K562 (cell line): ENCODE data around the gene VPS37B. TPM values are rescaled to one million over a fixed set of nuclear protein-coding genes. Genes with fewer than 3 reads are reported as not detected.

Experiments
- ATF1 ChIP-seq, 2 experiments: fragments of 450-650 bp in 1 of 2; IDR thresholded peaks; 2 replicates each; pipeline ENCODE4 v1.6.1; 2016; ENCODE audit warnings: missing compliant biosample characterization in 1 of 2, missing genetic modification characterization in 1 of 2
- BHLHE40 ChIP-seq: IDR thresholded peaks from 2 replicates; pipeline ENCODE4 v1.6.1; 2011; ENCODE audit warnings: low read length, improper control_type of control experiment
- CXXC5 ChIP-seq: fragments of 250-450 bp; sonication (Bioruptor Pico); IDR thresholded peaks from 2 replicates; pipeline ENCODE4 v1.8.0; 2022; ENCODE audit warnings: inconsistent platforms, mild to moderate bottlenecking, moderate library complexity
- ESRRA ChIP-seq: fragments of 450-650 bp; IDR thresholded peaks from 2 replicates; pipeline ENCODE4 v1.6.1; 2014; ENCODE audit warnings: low read depth, mild to moderate bottlenecking, moderate library complexity, borderline replicate concordance
- GABPA ChIP-seq: fragments of 200-800 bp; sonication (Bioruptor generic); conservative IDR thresholded peaks from 2 replicates; pipeline ENCODE4 v1.6.1; 2016; ENCODE audit warnings: low read depth, missing genetic modification characterization, missing compliant biosample characterization
- HDAC1 ChIP-seq, 2 experiments: fragments of 450-650 bp; IDR thresholded peaks; 2 replicates each; pipeline ENCODE4 v1.6.1; 2016 to 2017; ENCODE audit warnings: inconsistent platforms in 1 of 2, mild to moderate bottlenecking in 1 of 2, moderate library complexity in 1 of 2
- HDAC2 ChIP-seq: fragments of 450-650 bp; IDR thresholded peaks from 2 replicates; pipeline ENCODE4 v1.6.1; 2016; ENCODE audit warnings: mild to moderate bottlenecking
- HIVEP1 ChIP-seq: fragments of 250-450 bp; sonication (Bioruptor Pico); IDR thresholded peaks from 2 replicates; pipeline ENCODE4 v1.4.0; 2020; ENCODE audit warnings: mild to moderate bottlenecking
- RCOR1 ChIP-seq, 2 experiments: IDR thresholded peaks; 2 replicates each; pipeline ENCODE4 v1.6.1; 2012; ENCODE audit warnings: low read depth in 2 of 2, low read length in 2 of 2, borderline replicate concordance in 1 of 2, improper control_type of control experiment in 1 of 2
- SMARCA4 ChIP-seq: fragments of 450-650 bp; IDR thresholded peaks from 2 replicates; pipeline ENCODE4 v1.6.1; 2016
- SMARCE1 ChIP-seq: fragments of 450-650 bp; IDR thresholded peaks from 2 replicates; pipeline ENCODE4 v1.7.1; 2016; ENCODE audit warnings: mild to moderate bottlenecking
- ZBTB7A ChIP-seq: IDR thresholded peaks from 2 replicates; pipeline ENCODE4 v1.6.1; 2011; ENCODE audit warnings: low read depth, mild to moderate bottlenecking, low read length, moderate library complexity, borderline replicate concordance; ENCODE audit not compliant: control insufficient read depth
- ZNF12 ChIP-seq: sonication (generic); formaldehyde crosslinking; IDR thresholded peaks from 2 replicates; pipeline ENCODE4 v1.4.0; 2020; ENCODE audit warnings: mild to moderate bottlenecking, missing genetic modification reagents
- polyA plus RNA-seq, 8 experiments: library from polyadenylated mRNA; depleted of rRNA in 4 of 8; stranded (reverse) in 5 of 8; unstranded in 3 of 8; fragments of >200 nt; fragmentation: Nextera tagmentation in 2 of 8; fragmentation: Illumina TruSeq in 1 of 8; extraction: Ambion mirVana in 2 of 8; extraction: Trizol in 1 of 8; gene quantifications; 2 replicates each; pipeline versions ENCODE4 v1.2.1 to v1.2.3, GENCODE V29; 2011 to 2014; ENCODE audit warnings: inconsistent platforms in 1 of 8, missing spikeins in 1 of 8
- total RNA-seq, 7 experiments: library from RNA; depleted of rRNA in 6 of 7; stranded (reverse); fragments of >200 nt in 6 of 7; fragmentation: Illumina TruSeq in 2 of 7; extraction: Trizol in 2 of 7; gene quantifications; 2 replicates each; pipeline versions ENCODE4 v1.2.1 to v1.2.3, GENCODE V29; 2011 to 2021; ENCODE audit warnings: low replicate concordance in 1 of 7
- TF ChIP-seq, protein P1 (sequence below): fragments of 200-800 bp; sonication (Bioruptor generic); IDR thresholded peaks from 2 replicates; pipeline ENCODE4 v1.6.1; 2017; ENCODE audit warnings: missing genetic modification characterization, missing compliant biosample characterization
- TF ChIP-seq, protein P2 (sequence below), 2 experiments: IDR thresholded peaks; 2 replicates each; pipeline ENCODE4 v1.6.1; 2012; ENCODE audit warnings: improper control_type of control experiment in 2 of 2, low read depth in 2 of 2, low read length in 2 of 2, borderline replicate concordance in 1 of 2
- TF ChIP-seq, protein P3 (sequence below): conservative IDR thresholded peaks from 2 replicates; pipeline ENCODE4 v1.6.1; 2011; ENCODE audit warnings: low read depth, mild to moderate bottlenecking, low read length; ENCODE audit not compliant: control insufficient read depth

Gene VPS37B
- total and polyA plus RNA-seq, 9 of the 15 experiments (the other 6 are each of a cell fraction or from before 2014, with no cell fraction given), result 0.28 to 37.4 (median 17.9) TPM

DNA sequence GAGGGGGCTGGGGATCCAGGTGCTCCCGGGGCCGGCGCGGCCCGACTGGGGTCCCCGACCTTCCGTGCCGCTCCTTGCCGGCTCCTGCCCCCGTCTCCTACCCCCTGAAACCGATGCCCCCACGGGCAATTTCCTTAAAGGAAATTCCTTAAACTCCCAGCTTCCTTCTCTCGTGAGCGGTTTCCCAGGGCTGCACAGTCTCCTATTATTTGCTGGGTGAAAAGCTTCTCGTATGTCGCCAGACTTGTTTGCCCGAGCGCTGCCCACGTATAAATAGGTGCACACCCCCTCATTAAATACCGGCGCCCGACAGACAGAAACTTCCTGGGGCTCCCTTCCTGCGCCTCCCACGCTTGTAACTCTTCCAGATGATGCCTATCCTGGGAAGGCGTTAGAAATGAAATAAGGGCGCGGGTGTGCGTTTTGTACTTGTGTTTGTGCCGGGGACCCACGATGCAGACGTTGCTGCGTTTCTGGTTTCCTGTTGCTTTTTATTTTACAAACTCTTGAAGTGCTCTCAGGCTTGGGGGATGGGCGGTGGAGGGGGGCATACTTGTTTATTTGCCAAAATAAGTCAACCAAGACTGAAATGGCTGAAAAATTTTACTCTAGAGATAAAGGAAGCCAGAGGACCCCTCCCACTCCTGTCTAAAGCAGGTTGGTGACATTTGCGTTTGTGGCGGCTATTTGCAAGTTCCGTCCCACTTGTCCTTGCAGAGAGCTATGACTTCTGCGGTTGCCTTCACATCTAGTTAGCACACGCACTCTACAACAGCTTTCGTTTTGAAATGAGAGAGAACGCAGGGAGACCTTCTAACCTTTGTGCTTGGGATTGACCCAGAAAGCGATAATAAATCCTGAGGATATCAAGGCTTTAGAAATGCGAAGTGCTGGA lies 59.6 kb downstream of the VPS37B start (continued):
- TF ChIP-seq, protein P1, sequence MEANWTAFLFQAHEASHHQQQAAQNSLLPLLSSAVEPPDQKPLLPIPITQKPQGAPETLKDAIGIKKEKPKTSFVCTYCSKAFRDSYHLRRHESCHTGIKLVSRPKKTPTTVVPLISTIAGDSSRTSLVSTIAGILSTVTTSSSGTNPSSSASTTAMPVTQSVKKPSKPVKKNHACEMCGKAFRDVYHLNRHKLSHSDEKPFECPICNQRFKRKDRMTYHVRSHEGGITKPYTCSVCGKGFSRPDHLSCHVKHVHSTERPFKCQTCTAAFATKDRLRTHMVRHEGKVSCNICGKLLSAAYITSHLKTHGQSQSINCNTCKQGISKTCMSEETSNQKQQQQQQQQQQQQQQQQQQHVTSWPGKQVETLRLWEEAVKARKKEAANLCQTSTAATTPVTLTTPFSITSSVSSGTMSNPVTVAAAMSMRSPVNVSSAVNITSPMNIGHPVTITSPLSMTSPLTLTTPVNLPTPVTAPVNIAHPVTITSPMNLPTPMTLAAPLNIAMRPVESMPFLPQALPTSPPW, result peak; percentile 57
- no peak for TF ChIP-seq ATF1 (CRISPR knock-in tag; IDR thresholded peaks at IDR 0.05)
- peak; percentile 22; the same call in 1 of the 2 replicates for TF ChIP-seq ATF1 (tag; IDR thresholded peaks at IDR 0.05)
- peak; percentile 56 for TF ChIP-seq ESRRA
- no peak for TF ChIP-seq HIVEP1 (CRISPR knock-in tag)
- TF ChIP-seq ZNF12, result peak; percentile 64; the same call in 1 of the 2 replicates
- TF ChIP-seq HDAC2, result 0 out of 2 replicates have a peak, but pooled peaks have one; percentile 23
- 0 out of 2 replicates have a peak, but pooled peaks have one; percentile 37 for TF ChIP-seq SMARCE1
- TF ChIP-seq BHLHE40, result 0 out of 2 replicates have a peak, but pooled peaks have one; percentile 3
- TF ChIP-seq, protein P2, sequence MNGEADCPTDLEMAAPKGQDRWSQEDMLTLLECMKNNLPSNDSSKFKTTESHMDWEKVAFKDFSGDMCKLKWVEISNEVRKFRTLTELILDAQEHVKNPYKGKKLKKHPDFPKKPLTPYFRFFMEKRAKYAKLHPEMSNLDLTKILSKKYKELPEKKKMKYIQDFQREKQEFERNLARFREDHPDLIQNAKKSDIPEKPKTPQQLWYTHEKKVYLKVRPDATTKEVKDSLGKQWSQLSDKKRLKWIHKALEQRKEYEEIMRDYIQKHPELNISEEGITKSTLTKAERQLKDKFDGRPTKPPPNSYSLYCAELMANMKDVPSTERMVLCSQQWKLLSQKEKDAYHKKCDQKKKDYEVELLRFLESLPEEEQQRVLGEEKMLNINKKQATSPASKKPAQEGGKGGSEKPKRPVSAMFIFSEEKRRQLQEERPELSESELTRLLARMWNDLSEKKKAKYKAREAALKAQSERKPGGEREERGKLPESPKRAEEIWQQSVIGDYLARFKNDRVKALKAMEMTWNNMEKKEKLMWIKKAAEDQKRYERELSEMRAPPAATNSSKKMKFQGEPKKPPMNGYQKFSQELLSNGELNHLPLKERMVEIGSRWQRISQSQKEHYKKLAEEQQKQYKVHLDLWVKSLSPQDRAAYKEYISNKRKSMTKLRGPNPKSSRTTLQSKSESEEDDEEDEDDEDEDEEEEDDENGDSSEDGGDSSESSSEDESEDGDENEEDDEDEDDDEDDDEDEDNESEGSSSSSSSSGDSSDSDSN (IDR thresholded peaks at IDR 0.05; ENCODE audit: borderline replicate concordance in 1 of 2, low read depth in 2 of 2, low read length in 2 of 2), result 0 out of 4 replicates have a peak, but pooled peaks of 1 of the 2 experiments have one; percentile 52
- 0 out of 2 replicates have a peak, but pooled peaks have one; percentile 46 for TF ChIP-seq SMARCA4
- peak; percentile 40 for TF ChIP-seq CXXC5
- TF ChIP-seq HDAC1 (IDR thresholded peaks at IDR 0.05), result no peak
- TF ChIP-seq, protein P3, sequence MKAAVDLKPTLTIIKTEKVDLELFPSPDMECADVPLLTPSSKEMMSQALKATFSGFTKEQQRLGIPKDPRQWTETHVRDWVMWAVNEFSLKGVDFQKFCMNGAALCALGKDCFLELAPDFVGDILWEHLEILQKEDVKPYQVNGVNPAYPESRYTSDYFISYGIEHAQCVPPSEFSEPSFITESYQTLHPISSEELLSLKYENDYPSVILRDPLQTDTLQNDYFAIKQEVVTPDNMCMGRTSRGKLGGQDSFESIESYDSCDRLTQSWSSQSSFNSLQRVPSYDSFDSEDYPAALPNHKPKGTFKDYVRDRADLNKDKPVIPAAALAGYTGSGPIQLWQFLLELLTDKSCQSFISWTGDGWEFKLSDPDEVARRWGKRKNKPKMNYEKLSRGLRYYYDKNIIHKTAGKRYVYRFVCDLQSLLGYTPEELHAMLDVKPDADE, result 0 out of 2 replicates have a peak, but pooled peaks have one; percentile 26
- 0 out of 4 replicates have a peak, but pooled peaks of 1 of the 2 experiments have one; percentile 2 for TF ChIP-seq RCOR1 (IDR thresholded peaks at IDR 0.05; ENCODE audit: borderline replicate concordance in 1 of 2, low read depth in 2 of 2, low read length in 2 of 2)
- peak; percentile 30; the same call in 1 of the 2 replicates for TF ChIP-seq ZBTB7A
- peak; percentile 60 for TF ChIP-seq GABPA (tag)
- TF ChIP-seq, all 486 proteins: peak for 31
